ENCODE data around the gene PLXNC1. TPM values are rescaled to one million over a fixed set of nuclear protein-coding genes. Genes with fewer than 3 reads are reported as not detected.

PLXNC1 gene
- total and polyA plus RNA-seq, 9 of the 15 experiments (the other 6 are each of a cell fraction or from before 2014, with no cell fraction given), result 0.08 to 0.87 (median 0.28) TPM

DNA sequence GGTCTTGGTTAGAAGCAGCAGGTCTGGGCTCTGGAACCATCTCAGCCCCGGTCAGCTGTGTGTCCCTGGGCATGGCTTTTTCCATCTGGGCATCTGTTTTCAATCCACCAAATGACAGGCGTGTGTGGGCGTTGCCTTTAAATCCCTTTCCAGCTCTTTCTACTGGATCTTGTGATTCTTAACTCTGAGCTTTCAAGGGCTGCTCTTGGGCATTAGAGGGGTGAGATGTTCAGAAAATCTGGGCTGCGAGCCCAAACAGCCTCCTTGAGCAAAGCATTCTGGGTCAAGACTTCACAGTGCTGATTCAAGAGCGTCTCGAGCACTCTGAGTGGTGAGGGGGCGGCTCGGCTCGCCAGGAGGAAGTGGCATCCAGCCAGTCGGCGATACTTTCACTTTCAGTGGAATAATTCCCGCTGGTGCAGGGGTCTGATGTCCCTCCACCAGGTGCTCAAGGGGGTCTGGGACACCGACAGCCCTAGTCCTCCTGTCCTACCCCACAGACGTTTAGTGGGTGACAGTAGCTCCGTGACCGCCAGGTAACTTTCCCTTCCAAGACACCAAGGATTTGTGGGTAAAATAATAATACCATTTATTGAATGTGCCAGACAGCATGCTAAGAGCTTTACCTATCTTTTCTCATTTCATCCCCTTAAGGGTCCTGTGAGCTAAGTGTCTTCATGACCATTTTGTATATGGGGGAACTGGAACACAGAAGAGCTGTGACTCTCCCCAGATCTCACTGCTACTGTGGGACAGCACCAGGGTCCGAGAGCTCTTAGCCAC, 114.0 kb downstream of the PLXNC1 start (continued):
- 0 out of 2 replicates have a peak, but pooled peaks have one; percentile 7 for TF ChIP-seq MAFK (IDR thresholded peaks at IDR 0.05; ENCODE audit: low read length)
- TF ChIP-seq PHF21A (IDR thresholded peaks at IDR 0.05; ENCODE audit: borderline replicate concordance, low read depth), result peak; percentile 20; the same call in 1 of the 2 replicates
- TF ChIP-seq DIDO1 (tag; IDR thresholded peaks at IDR 0.05; ENCODE audit: low read depth), result 0 out of 2 replicates have a peak, but pooled peaks have one; percentile 12
- 0 out of 2 replicates have a peak, but pooled peaks have one; percentile 12 for TF ChIP-seq L3MBTL2 (IDR thresholded peaks at IDR 0.05)
- TF ChIP-seq, protein P1, sequence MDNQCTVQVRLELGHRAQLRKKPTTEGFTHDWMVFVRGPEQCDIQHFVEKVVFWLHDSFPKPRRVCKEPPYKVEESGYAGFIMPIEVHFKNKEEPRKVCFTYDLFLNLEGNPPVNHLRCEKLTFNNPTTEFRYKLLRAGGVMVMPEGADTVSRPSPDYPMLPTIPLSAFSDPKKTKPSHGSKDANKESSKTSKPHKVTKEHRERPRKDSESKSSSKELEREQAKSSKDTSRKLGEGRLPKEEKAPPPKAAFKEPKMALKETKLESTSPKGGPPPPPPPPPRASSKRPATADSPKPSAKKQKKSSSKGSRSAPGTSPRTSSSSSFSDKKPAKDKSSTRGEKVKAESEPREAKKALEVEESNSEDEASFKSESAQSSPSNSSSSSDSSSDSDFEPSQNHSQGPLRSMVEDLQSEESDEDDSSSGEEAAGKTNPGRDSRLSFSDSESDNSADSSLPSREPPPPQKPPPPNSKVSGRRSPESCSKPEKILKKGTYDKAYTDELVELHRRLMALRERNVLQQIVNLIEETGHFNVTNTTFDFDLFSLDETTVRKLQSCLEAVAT (IDR thresholded peaks at IDR 0.05), result 0 out of 4 replicates have a peak, but pooled peaks of 1 of the 2 experiments have one; percentile 45
- no peak for TF ChIP-seq TARDBP (IDR thresholded peaks at IDR 0.05)
- TF ChIP-seq FOXJ2 (tag; IDR thresholded peaks at IDR 0.05), result no peak
- TF ChIP-seq NRF1 (conservative IDR thresholded peaks at IDR 0.05 in 1 of 2, IDR thresholded peaks at IDR 0.05 in 1 of 2), result peak; percentile 33; a peak in 2 of 4 replicates
- TF ChIP-seq ZNF175 (CRISPR knock-in tag; IDR thresholded peaks at IDR 0.05; ENCODE audit: low read depth), result 0 out of 2 replicates have a peak, but pooled peaks have one; percentile 25
- TF ChIP-seq, protein P2, sequence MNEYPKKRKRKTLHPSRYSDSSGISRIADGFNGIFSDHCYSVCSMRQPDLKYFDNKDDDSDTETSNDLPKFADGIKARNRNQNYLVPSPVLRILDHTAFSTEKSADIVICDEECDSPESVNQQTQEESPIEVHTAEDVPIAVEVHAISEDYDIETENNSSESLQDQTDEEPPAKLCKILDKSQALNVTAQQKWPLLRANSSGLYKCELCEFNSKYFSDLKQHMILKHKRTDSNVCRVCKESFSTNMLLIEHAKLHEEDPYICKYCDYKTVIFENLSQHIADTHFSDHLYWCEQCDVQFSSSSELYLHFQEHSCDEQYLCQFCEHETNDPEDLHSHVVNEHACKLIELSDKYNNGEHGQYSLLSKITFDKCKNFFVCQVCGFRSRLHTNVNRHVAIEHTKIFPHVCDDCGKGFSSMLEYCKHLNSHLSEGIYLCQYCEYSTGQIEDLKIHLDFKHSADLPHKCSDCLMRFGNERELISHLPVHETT (CRISPR knock-in tag; conservative IDR thresholded peaks at IDR 0.05 in 1 of 2, IDR thresholded peaks at IDR 0.05 in 1 of 2), result no peak; a peak in 1 of 4 replicates
- TF ChIP-seq CREM (IDR thresholded peaks at IDR 0.05; ENCODE audit: low read depth), result 0 out of 2 replicates have a peak, but pooled peaks have one; percentile 7
- TF ChIP-seq, protein P3, sequence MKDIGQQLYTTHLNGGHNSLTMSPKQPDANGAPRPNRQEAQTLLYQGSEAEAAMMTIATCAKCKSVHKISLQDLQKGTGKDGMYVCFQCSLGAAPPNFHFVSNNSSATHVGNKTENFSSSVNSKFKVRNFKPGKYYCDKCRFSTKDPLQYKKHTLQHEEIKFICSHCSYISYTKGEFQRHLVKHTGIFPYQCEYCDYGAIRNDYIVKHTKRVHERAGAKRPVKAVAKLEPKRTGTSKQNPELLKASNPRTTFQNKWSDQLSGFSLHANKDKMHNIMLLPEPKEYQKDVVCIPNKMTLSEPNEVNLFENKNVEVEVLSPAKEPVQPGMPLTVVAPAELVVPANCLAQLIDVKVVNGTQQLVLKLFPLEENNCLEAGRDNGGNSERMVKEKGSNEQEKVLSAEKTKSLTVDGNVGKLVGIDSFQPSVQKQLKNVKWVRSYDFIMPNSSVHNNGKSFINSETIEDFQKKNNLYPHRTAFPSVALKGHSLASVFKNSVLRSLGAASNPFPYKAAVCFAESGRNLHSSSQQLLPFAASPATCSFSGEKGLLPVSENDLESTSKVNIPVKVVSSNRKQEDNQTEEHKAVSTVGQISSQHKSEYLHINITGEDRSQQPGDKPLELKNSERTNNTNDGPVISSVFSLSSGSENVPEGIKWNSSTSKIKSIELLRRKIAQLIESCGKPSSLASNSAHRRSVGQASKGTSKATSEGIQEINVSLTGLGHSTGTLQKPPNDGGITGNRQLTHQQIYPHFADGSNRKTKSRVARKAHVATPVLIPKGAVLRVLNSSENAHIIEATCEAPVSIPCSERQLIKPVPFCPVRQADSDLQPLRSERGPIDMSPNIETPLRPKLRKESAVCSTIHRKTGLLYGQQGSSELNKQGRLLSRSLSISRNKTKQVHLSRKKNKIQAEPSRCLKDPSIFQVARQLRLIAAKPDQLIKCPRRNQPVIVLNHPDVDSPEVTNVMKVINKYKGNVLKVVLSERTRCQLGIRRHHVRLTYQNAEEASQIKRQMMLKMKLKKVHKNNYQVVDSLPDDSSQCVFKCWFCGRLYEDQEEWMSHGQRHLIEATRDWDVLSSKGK (CRISPR knock-in tag; IDR thresholded peaks at IDR 0.05), result no peak
- TF ChIP-seq, protein P4, sequence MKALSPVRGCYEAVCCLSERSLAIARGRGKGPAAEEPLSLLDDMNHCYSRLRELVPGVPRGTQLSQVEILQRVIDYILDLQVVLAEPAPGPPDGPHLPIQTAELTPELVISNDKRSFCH (CRISPR knock-in tag; IDR thresholded peaks at IDR 0.05), result no peak
- TF ChIP-seq, protein P4 (tag; IDR thresholded peaks at IDR 0.05), result no peak

All from K562 (cell line).